ENCODE data around the gene ZNHIT1.
A peak's percentile ranks its signal among the peaks of the same experiment; 100 is the strongest.

The ZNHIT1 gene

DNA sequence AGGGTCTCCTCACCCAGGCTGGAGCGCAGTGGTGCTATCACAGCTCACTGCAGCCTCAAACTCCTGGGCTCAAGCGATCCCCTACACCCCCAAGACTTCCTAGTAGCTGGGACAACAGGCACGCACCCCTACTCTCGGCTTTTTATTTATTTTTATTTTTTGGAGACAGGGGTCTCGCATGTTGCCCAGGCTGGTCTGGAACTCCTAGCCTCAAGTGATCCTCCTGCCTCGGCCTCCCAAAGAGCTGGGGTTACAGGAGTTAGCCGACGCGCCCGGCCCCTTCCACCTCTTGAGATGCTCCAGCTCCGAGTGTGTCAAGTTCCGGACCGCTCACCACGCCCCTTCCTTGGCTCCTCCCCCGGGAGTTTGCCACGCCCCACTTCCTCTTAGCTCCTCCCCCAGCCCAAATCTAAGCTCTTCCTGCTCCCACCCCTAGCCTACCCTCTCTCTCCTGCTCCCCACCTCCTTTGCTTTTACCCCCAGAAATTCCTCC lies 44.2 kb upstream of the ZNHIT1 start:
- Histone ChIP-seq H3K4me1 (ENCODE audit: control insufficient read depth, insufficient read depth, low read length) (peaks cover 43% of the 10 kb centered on the region), H3K9ac (ENCODE audit: low read length) (peak overlapping the region; percentile 44), H3K9me3 (ENCODE audit: control insufficient read depth, insufficient read depth, low read depth, low read length) (no peaks in the 10 kb centered on the region), H3K27me3 (ENCODE audit: control insufficient read depth, insufficient read depth, low read length) (peaks cover 100% of the 10 kb centered on the region), H3K4me3 (ENCODE audit: low read depth, low read length) (peak overlapping the region; percentile 59), H3K27ac (ENCODE audit: low read depth, low read length) (no peak overlapping the region), H3K36me3 (ENCODE audit: control insufficient read depth, insufficient read depth, low read length) (no peaks in the 10 kb centered on the region)

DNA sequence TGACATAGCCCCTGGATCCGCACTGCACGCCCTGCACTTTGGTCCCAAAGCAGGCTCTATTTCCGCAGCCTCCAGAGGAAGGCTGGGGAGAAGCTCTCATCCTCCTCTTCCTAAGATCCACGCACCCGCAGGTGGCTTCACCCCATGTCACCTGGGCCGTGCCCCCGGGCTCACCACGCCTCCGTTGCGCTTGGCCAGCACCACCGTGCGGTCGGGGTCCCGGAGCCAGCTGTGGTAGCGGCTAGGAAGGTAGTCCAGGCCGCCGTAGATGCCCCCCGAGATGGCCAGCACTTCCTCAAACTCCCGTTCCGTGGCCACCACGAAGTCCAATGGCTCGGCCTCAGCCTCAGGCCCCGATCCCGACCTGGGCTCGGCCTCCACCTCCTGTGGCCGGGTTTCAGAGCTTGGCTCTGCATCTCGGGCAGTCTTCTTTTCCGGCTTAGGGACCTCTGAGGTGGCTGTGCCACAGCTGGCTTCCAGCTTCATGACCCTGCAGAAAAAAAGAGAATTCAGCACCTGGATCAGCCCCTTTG lies 43.6 kb upstream of the ZNHIT1 start:
- Histone ChIP-seq H3K9me3 (ENCODE audit: control insufficient read depth, insufficient read depth, low read depth, low read length) (no peaks in the 10 kb centered on the region), H3K27me3 (ENCODE audit: control insufficient read depth, insufficient read depth, low read length) (peaks cover 99% of the 10 kb centered on the region), H3K4me3 (ENCODE audit: low read depth, low read length) (peak overlapping the region; percentile 59), H3K9ac (ENCODE audit: low read length) (peak overlapping the region; percentile 44), H3K4me1 (ENCODE audit: control insufficient read depth, insufficient read depth, low read length) (peaks cover 39% of the 10 kb centered on the region), H3K27ac (ENCODE audit: low read depth, low read length) (no peak overlapping the region), H3K36me3 (ENCODE audit: control insufficient read depth, insufficient read depth, low read length) (no peaks in the 10 kb centered on the region)

DNA sequence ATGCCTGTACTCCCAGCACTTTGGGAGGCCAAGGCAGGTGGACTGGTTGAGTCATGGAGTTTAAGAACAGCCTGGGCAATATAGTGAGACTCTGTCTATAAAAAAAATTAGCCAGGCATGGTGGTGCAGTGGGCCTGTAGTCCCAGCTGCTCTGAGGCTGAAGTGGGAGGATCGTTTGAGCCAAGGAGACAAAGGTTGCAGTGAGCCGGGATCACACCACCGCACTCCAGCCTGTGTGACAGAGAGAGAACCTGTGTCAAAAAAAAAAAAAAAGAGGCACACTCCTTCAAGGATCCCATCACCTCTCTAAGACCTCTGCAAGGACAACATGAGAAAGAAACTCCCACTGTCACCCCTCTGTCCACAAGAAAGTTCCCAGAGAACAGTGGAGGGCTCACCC lies 42.3 kb upstream of the ZNHIT1 start:
- Histone ChIP-seq H3K36me3 (ENCODE audit: control insufficient read depth, insufficient read depth, low read length) (no peaks in the 10 kb centered on the region), H3K9me3 (ENCODE audit: control insufficient read depth, insufficient read depth, low read depth, low read length) (no peaks in the 10 kb centered on the region), H3K4me3 (ENCODE audit: low read depth, low read length) (no peak overlapping the region), H3K4me1 (ENCODE audit: control insufficient read depth, insufficient read depth, low read length) (peaks cover 32% of the 10 kb centered on the region), H3K9ac (ENCODE audit: low read length) (no peak overlapping the region), H3K27ac (ENCODE audit: low read depth, low read length) (no peak overlapping the region), H3K27me3 (ENCODE audit: control insufficient read depth, insufficient read depth, low read length) (peaks cover 99% of the 10 kb centered on the region)

DNA sequence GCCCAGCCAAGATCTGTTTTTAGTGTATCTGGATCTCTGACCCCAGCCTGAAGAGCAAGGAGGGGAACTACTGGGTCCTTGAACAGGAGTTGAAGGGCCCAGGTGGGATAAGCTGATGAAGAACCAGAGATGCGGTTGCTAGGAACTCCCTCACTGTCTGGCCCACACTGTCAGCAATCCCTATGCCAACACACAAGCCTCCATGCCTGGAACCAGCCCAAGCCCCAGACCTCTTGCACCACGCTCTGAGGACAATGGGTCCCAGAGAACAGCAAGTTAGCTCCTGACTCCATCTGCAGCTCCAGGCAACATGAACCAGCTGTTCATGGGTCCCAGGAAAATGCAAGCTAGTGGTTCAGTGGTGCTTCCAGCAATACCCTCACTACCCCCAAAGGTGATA lies 40.3 kb upstream of the ZNHIT1 start:
- Histone ChIP-seq H3K4me1 (ENCODE audit: control insufficient read depth, insufficient read depth, low read length) (peaks cover 14% of the 10 kb centered on the region; the same call in 1 of the 2 replicates), H3K9me3 (ENCODE audit: control insufficient read depth, insufficient read depth, low read depth, low read length) (no peaks in the 10 kb centered on the region), H3K27me3 (ENCODE audit: control insufficient read depth, insufficient read depth, low read length) (peaks cover 87% of the 10 kb centered on the region), H3K27ac (ENCODE audit: low read depth, low read length) (no peak overlapping the region), H3K9ac (ENCODE audit: low read length) (no peak overlapping the region), H3K36me3 (ENCODE audit: control insufficient read depth, insufficient read depth, low read length) (no peaks in the 10 kb centered on the region), H3K4me3 (ENCODE audit: low read depth, low read length) (no peak overlapping the region)

DNA sequence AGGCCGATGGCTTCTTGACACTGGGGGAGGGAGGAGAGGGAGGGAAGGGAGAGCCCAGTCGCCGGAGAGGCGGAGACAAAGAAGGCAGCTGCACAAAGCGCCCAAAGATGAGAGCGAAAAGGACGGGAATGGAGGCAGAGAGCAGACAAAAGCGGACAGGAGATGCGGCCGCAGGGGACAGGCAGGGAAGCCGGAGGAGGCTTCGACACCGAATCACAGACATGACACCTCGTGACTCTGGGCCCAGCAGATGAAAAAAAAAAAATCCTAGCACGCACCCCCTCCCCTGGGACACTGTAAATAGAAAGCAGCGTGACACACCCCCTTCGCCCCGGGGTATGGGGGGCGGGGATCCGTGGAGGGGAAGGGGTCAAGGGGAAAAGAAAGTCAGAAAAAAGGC lies 38.8 kb upstream of the ZNHIT1 start:
- Histone ChIP-seq H3K9ac (ENCODE audit: low read length) (no peak overlapping the region), H3K36me3 (ENCODE audit: control insufficient read depth, insufficient read depth, low read length) (no peaks in the 10 kb centered on the region), H3K27me3 (ENCODE audit: control insufficient read depth, insufficient read depth, low read length) (peaks cover 72% of the 10 kb centered on the region), H3K27ac (ENCODE audit: low read depth, low read length) (no peak overlapping the region), H3K4me3 (ENCODE audit: low read depth, low read length) (peak overlapping the region; percentile 49), H3K4me1 (ENCODE audit: control insufficient read depth, insufficient read depth, low read length) (peaks cover 7% of the 10 kb centered on the region; the same call in 1 of the 2 replicates), H3K9me3 (ENCODE audit: control insufficient read depth, insufficient read depth, low read depth, low read length) (no peaks in the 10 kb centered on the region)

DNA sequence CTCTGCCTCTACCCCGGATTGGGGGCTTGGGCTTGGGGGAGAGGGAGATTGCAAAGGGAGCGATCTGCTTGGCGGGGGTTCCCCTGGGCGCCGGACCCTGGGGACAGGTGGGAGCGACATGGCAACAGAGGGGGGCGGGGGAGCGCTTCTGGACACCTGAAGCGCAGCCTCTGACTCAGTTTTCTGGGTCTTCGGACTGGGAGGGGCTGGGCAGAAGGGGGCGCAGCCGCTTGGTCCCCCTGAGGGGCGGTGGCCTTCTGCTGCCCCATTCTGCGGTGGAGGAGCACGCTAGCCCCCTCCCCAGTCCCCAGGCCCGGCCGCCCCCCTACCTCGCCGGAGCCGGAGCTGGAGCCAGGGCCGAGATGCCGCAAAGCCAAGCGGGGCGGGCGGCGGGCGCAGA lies 38.3 kb upstream of the ZNHIT1 start:
- Histone ChIP-seq H3K27me3 (ENCODE audit: control insufficient read depth, insufficient read depth, low read length) (peaks cover 66% of the 10 kb centered on the region), H3K9me3 (ENCODE audit: control insufficient read depth, insufficient read depth, low read depth, low read length) (no peaks in the 10 kb centered on the region), H3K4me3 (ENCODE audit: low read depth, low read length) (peak overlapping the region; percentile 49), H3K36me3 (ENCODE audit: control insufficient read depth, insufficient read depth, low read length) (no peaks in the 10 kb centered on the region), H3K27ac (ENCODE audit: low read depth, low read length) (no peak overlapping the region), H3K9ac (ENCODE audit: low read length) (no peak overlapping the region), H3K4me1 (ENCODE audit: control insufficient read depth, insufficient read depth, low read length) (peaks cover 7% of the 10 kb centered on the region; the same call in 1 of the 2 replicates)

DNA sequence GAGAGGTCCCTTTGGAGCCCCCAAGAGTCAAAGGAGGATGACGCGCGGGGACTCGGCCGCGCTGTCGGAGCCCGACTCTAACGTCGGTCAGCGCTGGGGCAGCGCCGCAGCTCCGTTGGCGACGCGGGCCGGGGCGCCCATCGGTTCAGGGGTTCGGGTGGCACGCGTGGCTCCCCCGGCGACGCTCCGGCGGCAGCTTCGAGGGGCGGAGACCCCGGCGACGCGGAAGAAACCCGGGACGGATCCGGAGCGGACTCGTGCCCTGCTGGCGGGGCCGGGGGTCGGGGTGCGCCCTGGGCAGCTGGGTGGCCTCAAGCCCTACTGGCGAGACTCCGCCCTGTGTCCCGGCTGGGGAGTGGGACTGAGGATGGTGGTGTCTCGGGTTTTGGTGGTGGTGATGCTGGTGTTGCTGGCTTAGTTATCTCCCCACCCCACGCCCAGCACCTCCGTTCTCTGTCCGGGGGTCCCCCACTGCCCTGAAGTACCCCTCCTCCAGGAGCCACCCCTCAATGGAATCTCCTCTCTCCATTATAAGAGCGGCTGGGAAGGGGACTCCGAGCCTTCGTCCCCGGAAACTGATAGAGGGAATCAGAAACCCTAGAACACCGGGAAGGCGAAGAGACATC lies 37.7 kb upstream of the ZNHIT1 start, which contains the start of gene NAT16:
Gene NAT16, minus strand, starts transcription at position 164 of the 626 bp plus-strand sequence. CDS start 5,486 bp downstream, outside the sequence.
- Histone ChIP-seq H3K9me3 (ENCODE audit: control insufficient read depth, insufficient read depth, low read depth, low read length) (no peaks in the 10 kb centered on the region), H3K27ac (ENCODE audit: low read depth, low read length) (no peak within 1 kb of the TSS), H3K36me3 (ENCODE audit: control insufficient read depth, insufficient read depth, low read length) (no peaks in the 10 kb centered on the region), H3K4me1 (ENCODE audit: control insufficient read depth, insufficient read depth, low read length) (peaks cover 7% of the 10 kb centered on the region; the same call in 1 of the 2 replicates), H3K4me3 (ENCODE audit: low read depth, low read length) (peak within 1 kb of the TSS; percentile 49), H3K9ac (ENCODE audit: low read length) (no peak within 1 kb of the TSS), H3K27me3 (ENCODE audit: control insufficient read depth, insufficient read depth, low read length) (peaks cover 61% of the 10 kb centered on the region)

DNA sequence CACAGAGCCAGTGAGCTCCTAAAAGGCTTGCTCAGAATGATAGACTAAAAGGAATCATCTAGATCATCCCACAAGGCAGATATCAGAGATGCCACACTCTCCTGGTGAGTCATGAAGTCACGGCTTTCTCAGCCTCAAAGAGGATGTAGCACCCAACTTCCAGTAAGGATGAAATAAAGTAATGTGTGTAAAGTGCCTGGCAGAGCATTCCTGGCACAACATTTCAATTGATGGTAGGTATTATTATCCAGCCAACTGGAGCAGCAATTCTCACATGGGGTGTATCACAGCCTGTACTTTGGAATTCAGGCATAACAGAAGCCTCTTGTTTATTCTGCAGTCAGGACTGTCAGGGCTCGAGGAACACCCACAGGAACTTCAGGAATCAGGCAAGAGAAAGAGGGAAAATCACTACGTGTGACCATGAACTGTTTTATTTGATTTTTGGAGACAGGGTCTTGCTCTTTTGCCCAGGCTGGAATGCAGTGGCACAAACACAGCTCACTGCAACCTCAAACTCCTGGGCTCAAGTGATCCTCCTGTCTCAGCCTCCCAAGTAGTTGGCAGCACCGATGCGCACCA lies 32.6 kb upstream of the ZNHIT1 start:
- peaks cover 11% of the 10 kb centered on the region for H3K27me3 ChIP-seq (ENCODE audit: control insufficient read depth, insufficient read depth, low read length)
- H3K4me3 ChIP-seq (ENCODE audit: low read depth, low read length): no peak overlapping the region
- no peaks in the 10 kb centered on the region for H3K9me3 ChIP-seq (ENCODE audit: control insufficient read depth, insufficient read depth, low read depth, low read length)
- no peak overlapping the region for H3K9ac ChIP-seq (ENCODE audit: low read length)
- H3K27ac ChIP-seq (ENCODE audit: low read depth, low read length): no peak overlapping the region
- peaks cover 5% of the 10 kb centered on the region; the same call in 1 of the 2 replicates for H3K4me1 ChIP-seq (ENCODE audit: control insufficient read depth, insufficient read depth, low read length)
- H3K36me3 ChIP-seq (ENCODE audit: control insufficient read depth, insufficient read depth, low read length): no peaks in the 10 kb centered on the region

DNA sequence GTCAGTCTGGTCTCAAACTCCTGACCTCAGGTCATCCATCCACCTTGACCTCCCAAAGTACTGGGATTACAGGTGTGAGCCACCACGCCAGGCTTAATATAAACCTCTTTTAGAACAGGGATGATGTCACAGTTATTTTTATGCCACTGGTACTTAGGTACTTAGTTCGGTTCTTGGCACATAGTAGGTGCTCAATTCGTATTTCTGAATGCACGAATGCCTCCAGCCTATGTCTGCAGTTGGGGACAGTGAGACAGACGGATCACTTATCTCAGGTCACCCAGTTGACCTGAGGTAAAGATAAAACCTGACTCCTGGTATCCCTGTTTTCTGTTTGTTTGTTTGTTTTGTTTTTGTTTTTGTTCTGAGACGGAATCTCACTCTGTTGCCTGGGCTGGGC lies 31.8 kb upstream of the ZNHIT1 start:
- H3K27ac ChIP-seq (ENCODE audit: low read depth, low read length): no peak overlapping the region
- no peaks in the 10 kb centered on the region for H3K4me1 ChIP-seq (ENCODE audit: control insufficient read depth, insufficient read depth, low read length)
- no peaks in the 10 kb centered on the region for H3K9me3 ChIP-seq (ENCODE audit: control insufficient read depth, insufficient read depth, low read depth, low read length)
- H3K4me3 ChIP-seq (ENCODE audit: low read depth, low read length): no peak overlapping the region
- H3K27me3 ChIP-seq (ENCODE audit: control insufficient read depth, insufficient read depth, low read length): peaks cover 3% of the 10 kb centered on the region; the same call in 1 of the 2 replicates
- H3K36me3 ChIP-seq (ENCODE audit: control insufficient read depth, insufficient read depth, low read length): no peaks in the 10 kb centered on the region
- H3K9ac ChIP-seq (ENCODE audit: low read length): no peak overlapping the region

DNA sequence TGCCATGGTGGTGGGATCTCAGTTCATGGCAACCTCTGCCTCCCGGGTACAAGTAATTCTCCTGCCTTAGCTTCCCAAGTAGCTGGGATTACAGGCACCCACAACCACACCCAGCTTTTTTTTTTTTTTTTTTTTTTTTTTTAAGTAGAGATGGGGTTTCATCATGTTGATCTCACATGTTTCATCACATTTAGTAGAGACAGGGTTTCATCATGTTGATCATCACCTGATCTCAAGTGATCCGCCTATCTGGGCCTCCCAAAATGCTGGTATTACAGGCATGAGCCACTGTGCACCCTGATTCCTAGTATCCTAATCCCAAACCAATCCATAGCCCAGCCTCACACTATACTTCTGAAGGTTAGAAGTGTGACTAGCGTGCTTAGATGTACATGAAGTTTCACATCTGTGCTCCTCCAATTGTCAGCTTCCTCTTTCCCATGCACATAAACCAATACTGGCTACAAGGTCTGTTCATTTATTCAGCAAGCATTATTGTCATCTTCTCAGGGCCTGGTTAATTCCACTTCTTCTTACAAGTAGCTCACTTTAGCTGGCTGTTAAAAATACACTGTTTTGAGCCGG lies 31.0 kb upstream of the ZNHIT1 start:
- Histone ChIP-seq H3K27me3 (ENCODE audit: control insufficient read depth, insufficient read depth, low read length) (no peaks in the 10 kb centered on the region; the same call in 1 of the 2 replicates), H3K27ac (ENCODE audit: low read depth, low read length) (no peak overlapping the region)

DNA sequence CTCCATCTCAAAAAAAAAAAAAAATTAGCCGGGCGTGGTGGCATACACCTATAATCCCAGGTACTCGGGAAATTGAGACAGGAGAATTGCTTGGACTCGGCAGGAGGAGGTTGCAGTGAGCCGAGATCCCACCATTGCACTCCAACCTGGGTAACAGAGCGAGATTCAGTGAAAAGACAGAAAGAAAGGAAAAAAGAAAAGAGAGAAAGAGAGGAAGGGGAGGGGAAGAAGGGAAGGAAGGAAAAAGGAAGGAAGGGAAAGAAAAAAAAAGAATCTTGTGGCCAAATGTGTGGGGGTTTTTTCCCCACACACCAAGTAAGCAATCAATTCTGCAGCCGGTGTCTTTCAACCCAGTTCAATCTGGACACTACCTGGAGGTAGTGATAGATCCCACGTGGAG lies 28.9 kb upstream of the ZNHIT1 start:
- H3K27ac ChIP-seq (ENCODE audit: low read depth, low read length): no peak overlapping the region
- H3K27me3 ChIP-seq (ENCODE audit: control insufficient read depth, insufficient read depth, low read length): no peaks in the 10 kb centered on the region
- H3K36me3 ChIP-seq (ENCODE audit: control insufficient read depth, insufficient read depth, low read length): no peaks in the 10 kb centered on the region
- no peak overlapping the region for H3K4me3 ChIP-seq (ENCODE audit: low read depth, low read length)
- no peaks in the 10 kb centered on the region for H3K4me1 ChIP-seq (ENCODE audit: control insufficient read depth, insufficient read depth, low read length)
- no peaks in the 10 kb centered on the region for H3K9me3 ChIP-seq (ENCODE audit: control insufficient read depth, insufficient read depth, low read depth, low read length)
- no peak overlapping the region for H3K9ac ChIP-seq (ENCODE audit: low read length)

More for the DNA sequence above, 31.0 kb upstream of the ZNHIT1 start:
- H3K9me3 ChIP-seq (ENCODE audit: control insufficient read depth, insufficient read depth, low read depth, low read length): no peaks in the 10 kb centered on the region
- H3K36me3 ChIP-seq (ENCODE audit: control insufficient read depth, insufficient read depth, low read length): no peaks in the 10 kb centered on the region
- no peaks in the 10 kb centered on the region for H3K4me1 ChIP-seq (ENCODE audit: control insufficient read depth, insufficient read depth, low read length)
- H3K9ac ChIP-seq (ENCODE audit: low read length): no peak overlapping the region
- H3K4me3 ChIP-seq (ENCODE audit: low read depth, low read length): no peak overlapping the region
